Activated CD8-positive, alpha-beta memory T cell treated with anti-CD3 and anti-CD28 coated beads, Interleukin-2, amount 50 U/mL, for 48 hours (primary cell): ENCODE results near the gene LRCOL1.

Source experiments
- DNase-seq: peaks from one replicate; pipeline ENCODE4 v3.0.0-alpha.2; 2020

LRCOL1 gene

DNA sequence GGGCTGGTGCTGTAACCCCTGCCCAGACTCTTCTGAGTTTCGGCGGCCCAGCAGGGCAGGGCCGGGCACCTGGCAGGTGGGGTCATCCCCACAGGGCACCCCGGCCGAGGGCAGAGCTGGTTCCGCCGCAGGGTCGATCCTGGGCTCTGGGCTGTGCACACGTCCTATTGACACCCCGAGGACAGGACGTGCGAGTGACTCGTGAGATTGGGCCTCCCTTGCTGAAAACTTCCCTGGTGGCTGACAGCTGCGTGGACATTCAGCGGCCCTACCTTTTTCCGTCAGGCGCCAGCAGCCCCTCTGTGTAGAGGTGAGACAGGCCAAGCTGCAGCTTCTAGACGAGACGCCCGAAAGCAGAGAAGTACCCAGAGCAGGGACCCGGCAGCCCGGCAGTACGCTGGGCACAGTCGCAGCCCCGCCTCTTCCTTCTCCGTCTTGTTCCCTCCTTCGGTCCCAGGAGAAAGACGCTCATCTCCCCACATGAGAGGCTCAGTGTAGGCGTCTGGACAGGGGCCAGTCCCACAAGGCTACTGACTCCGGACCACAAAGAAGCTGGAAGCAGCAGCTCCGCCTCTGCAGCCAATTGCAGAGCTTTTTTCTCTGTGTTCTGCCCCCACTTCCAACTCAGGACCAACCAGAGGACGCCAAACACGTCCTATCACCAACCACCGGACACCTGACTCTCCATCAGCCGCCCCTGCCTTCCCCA lies at the start of gene LRCOL1:
Gene LRCOL1 (minus strand): TSS at position 532 of the 709 bp plus-strand sequence. CDS start 4,331 bp downstream, outside the sequence.
- no peak for DNase-seq

DNA sequence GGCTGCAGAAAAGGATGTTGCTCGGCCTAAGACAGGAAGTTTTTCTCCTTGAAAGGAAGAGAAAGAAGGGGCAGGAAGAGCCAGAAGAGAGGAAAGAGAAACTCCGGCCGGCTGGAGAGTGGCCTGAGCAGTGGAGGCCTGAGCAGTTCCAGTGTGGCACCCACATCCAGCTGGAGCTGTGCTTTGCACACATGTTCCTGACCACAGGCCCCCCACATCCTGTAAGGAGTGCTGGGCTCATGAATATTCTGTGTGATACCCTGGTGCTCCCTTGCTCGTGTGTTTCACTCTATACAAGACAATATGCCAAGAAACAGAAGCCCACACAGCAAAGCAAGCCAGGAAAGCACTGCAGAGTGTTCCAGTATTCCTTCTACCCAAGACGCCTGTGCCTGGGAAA lies 49.7 kb upstream of the LRCOL1 start:
- DNase-seq = no peak

- no peak for DNase-seq
Observed at GRCh38 chr12:132659146-132659545, 48.8 kb upstream of the LRCOL1 start.

DNA sequence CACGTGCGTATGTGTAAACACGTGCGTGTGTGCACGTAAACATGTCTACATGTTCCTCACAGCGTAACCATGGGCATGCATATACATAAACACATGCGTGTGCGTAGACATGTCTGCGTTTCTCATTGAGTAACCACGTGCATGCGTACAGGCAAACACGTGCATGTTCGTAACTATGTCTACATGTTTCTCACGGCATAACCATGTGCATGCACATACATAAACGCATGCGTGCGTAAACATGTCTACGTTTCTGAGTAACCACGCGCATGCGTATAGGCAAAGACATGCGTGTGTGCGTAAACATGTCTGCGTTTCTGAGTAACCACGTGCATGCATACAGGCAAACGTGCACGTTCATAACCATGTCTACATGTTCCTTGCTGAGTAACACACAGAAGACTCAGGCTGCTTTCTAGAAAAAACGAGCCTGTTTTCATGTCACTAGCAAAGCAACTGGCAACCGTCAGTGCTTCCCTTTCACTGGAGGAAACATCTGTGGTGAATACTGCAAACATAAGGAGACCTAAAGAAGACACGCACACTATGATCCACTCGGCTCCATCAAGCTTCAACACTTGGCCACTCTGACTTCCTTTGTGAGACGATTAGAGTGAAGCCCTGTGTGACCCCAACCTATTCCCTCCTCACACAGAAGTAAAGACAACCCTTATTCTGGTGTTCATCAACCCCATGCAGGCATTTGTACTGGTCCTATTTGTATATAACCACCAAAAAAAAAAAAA lies 47.9 kb upstream of the LRCOL1 start:
- DNase-seq = no peak

DNA sequence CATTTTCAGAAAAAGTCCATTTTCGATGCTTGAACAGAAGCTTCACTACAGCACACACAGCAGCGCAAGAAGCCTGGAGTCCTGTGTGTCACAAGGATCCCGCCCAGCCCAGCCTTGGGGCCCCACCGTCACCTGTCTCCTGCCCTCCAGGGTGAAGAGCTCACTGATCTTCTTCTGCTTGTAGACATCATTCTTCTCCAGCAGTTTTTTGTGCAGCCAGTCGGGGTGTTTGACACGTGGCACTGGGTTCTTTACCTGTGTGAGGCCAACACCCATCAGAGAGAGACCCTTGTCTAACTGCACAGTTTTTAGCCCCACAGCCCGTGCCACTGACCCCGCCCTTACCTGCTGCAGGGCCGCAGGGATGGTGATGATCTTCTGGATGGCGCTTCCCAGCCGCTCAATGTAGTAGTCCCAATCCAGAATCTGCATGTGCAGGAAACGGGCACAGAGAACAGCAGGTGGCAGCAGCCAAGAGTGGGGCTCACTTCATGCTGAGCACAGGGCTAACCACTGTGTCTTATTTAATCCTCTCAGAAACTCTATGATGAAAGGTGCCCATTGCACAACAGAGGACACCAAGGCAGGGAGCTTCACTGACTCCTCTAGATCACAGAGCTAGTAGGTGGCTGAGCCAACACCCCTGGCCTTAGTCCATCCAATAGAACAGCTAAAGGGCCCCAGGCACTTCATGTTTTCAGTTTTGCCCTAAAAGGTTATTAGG lies 46.8 kb upstream of the LRCOL1 start:
- DNase-seq = no peak

DNA sequence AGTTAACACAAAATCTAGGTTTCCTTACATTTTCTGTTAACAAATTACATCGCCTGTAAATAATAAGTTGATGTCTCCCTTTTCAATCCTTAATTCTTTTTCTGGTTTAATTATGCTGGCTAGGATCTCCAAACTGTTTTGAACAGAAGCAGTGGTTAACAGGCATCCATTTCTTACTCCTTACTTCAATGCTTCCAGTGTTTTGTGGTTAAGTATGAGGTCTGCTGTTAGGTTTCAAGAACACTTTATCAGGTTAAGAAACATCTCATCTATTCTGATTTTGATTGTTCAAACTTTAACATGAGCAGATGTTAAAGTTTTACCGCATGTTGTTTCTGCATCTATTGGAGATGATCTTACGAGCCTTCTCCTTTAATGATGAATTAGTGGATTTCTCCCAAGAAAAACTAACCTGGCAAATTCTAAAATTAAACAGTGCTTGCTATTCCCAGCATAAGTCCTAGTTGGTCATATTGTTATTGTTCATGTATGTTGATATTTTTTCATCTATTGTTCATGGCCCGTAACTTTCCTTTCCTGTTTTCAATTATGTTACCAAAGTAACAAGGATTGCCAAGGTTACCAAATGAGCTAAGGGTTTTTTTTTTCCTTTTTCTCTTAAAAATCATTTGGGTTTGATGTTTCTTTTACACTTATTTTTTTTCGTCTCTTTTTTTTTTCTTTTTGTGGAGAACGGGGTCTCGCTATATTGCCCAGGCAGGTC lies 43.3 kb upstream of the LRCOL1 start:
- no peak for DNase-seq

DNA sequence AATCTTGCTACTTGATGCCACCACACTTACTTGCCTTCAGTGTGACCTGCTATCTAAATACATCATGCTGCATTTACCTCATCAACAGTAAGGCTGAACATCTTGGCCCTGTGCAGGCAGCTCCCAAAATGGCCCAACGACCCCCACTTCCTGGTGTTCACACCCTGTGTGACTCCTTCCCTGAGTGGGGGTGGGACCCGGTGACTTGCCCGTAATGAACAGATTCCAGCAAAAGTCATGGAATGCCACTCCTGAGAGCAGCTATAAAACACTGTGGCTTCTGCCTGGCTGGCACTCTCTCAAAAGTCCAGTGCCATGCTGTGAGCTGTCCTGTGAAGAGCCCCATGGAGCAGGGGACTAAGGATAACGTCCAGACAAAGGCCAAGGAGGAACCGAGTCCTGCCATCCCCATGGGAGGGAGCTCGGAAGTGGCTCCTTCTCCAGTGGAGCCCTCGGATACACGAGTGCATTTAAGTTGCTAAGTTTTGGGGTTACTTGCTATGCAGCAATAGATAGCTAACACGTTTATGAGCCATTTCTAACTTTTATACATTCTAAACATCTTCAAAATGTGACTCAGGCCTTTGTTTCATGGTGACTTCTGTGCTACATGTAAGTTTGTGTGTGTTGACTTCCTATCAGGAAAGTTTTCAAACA lies 41.2 kb upstream of the LRCOL1 start:
- no peak for DNase-seq

DNA sequence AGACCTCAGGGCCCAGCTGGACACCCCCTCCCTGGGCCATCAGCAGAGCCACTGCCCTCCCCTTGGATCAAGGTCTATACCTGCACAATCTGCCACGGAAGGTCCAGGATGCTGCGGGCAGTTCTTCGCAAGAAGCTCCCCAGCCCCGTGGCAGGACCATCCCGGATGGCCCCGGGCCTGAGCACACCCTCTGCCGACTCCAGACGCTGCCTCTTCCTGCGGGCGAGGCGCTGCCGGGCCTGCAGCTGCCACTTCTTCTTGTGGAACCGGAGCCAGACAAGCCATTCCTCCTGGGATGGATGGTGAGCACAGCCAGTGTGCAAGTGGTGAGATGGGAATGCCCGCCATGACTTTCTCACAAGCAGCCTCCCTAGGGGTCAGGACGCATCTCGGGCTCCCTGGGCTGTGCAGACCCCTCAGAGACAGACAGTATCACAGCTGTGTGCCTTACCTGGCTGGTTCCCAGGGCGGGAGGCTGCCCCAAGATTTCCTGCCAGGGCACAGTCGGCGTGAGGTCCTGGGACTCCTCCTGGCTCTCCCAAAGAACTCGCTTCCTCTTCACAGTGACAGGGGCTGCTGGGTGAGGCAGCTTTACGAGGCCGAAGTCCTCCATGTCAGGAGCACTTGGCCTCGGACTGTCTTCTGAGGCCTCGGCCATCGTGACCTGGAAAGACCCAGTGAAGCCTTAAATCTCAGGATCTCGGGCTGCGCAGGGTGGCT lies 39.0 kb upstream of the LRCOL1 start:
- no peak for DNase-seq

GRCh38 chr12:132648616-132649225 lies 38.3 kb upstream of the LRCOL1 start:
- DNase-seq = no peak

DNA sequence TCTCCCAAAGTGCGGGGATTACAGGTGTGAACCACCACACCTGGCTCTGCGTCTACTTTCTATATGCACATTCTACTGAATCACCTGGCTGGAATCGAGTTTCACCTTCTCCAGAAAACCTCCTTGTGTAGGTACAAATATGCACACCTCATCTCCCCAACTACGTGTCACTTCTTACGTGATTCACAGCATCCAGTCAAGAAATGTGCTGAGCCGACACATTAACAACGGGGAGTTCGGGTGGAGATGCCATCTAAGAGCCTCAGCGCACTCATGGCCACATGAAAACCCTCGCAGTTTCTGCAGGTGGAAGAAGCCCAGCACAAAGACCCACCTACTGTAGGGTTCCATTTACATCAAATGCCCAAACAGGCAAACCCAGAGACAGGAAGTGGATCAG lies 37.5 kb upstream of the LRCOL1 start:
- DNase-seq = no peak

GRCh38 chr12:132646850-132647249 lies 36.5 kb upstream of the LRCOL1 start:
- DNase-seq = no peak

- DNase-seq = no peak
Observed at GRCh38 chr12:132642846-132643835, 32.8 kb upstream of the LRCOL1 start.

GRCh38 chr12:132641811-132642650 lies 31.6 kb upstream of the LRCOL1 start:
- no peak for DNase-seq

GRCh38 chr12:132640936-132641335 lies 30.6 kb upstream of the LRCOL1 start:
- DNase-seq = no peak

DNA sequence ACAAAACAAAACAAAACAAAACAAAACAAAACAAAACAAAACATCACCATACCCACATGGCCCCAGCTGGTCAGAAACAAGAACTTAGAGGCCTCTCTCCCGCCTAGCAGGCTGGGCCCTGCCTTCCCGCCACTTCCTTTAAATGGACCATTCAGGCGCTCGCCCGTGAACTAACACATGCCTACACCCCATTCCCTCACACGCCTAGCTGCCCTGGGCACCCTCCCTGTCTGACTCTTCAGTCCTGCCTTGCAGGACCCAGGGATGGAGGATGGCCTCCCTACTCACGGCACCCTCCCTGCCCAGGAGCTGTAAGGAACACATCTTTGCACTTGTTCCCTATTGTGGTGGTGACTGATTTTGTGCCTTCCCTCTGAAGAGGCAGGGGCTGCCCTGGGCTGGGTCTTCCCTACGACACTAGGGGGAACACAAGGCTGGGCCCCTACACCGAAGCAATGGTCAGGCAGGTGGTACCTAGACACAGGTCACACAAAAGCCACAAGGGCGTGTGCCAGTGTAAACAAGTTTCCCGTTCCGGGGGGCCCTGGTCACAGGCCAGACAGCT lies 29.7 kb upstream of the LRCOL1 start:
- no peak for DNase-seq

- no peak for DNase-seq
Observed at GRCh38 chr12:132638541-132639408, 28.4 kb upstream of the LRCOL1 start.

- DNase-seq = no peak
Observed at GRCh38 chr12:132637811-132638210, 27.4 kb upstream of the LRCOL1 start.
